ENCODE data around the gene ZBTB21.

ZBTB21 gene

DNA sequence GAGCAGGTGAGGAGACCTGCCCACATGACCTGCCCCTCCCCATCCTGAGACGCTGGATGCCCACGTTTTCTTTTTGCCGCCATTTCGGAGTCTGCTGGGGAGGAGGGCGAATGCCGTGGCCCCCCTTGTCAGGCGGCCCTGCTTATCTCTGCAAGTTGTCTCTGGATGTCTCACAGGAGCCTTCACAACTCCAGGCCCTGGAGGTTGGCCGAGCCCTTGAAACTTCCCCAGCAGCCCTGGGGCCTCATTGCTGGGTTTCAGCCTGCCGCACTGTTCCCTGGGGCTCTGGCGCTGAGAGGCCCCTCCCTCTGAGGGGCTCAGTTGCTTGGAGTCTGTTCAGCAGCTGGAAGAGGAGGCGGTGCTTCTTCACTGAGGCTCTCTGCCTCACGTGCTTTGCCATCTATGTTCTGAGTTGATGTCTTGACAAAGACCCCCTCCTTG lies 29.8 kb upstream of the ZBTB21 start:
- DNase-seq (ENCODE audit: low read depth), result no peak

DNA sequence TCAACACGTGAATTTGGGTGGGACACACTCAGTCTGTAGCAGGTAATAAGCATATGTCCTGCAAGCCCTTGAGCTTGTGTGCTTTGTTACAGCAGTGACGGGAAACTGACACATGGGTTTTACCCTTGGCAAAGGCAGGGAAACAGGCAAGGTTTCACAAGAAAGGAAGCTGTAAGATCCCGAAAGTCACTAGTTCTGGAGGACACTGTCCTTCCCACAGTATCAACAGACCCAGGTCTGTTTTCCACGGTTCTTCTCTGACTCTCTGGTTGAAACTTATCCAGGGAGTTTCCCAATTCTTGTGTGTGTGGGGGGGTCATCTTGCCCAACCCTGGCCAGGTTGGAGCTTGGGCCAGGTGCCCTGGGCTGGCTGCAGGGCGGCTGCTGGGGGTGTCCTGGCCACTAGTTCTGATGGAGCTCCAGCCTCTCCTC lies 29.3 kb upstream of the ZBTB21 start:
- no peak for DNase-seq (ENCODE audit: low read depth)

DNA sequence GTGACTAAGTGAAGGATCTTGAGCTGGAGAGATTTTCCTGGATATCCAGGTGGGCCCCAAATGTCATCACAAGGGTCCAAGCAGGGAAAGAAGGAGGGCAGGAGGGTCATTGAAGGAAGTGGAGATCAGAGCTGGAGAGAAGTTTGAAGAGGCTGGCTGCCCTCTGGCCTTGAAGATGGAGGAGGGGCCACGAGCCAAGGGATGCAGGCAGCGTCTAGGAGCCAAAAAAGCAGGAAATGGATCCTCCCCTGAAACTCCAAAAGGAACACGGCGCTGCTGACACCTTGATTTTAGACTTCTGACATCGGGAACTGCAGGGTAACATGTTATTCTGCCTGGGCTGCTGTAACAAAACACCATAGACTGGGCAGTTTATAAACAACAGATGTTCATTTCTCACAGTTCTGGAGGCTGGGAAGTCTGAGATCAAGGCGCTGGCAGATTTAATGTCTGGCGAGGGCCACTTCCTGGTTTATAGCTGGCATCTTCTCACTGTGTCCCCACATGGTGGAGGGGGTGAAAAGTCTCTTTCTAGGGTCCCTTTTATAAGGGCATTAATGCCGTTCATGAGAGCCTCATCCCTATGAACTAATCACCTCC lies 28.8 kb upstream of the ZBTB21 start:
- no peak for DNase-seq (ENCODE audit: low read depth)

DNA sequence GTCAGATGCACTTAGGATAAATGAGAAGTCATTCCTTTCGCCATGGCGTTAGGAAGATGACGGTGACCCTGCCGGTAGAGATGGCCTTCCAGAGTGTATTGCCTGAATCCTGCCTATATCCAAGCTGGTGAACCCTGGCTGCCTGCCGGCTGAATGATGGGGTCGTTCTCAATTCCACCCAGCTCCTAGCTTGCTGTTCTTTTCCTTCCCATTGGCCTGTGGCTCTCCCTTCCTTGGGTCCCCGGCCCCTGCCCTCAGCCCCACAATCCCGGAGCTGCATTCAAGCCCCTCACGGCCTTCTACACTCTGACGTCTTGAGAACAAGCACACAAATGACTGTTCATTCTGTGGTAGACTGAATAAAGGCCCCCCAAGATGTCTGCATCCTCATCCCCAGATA lies 28.2 kb upstream of the ZBTB21 start:
- DNase-seq (ENCODE audit: low read depth), result no peak

DNA sequence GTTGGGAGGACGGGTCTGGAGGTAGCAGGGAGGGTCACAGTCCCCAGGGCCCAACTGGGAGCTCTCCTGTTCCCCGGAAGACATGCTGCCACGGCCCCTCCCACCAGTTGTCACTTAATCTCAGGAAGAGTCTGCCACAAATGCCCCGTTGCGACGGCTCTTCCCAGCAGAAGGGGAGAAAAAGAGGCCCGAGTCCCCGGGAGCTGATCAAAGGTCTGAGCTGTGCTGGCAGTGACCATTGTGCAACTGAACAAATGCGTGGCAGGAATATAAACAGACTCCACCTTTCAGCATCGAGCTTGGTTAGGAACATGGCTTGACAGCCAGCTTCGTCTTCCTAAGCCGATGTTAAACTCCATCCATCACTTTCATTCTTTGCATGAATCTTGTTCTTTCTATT lies 27.8 kb upstream of the ZBTB21 start:
- DNase-seq (ENCODE audit: low read depth), result no peak

DNA sequence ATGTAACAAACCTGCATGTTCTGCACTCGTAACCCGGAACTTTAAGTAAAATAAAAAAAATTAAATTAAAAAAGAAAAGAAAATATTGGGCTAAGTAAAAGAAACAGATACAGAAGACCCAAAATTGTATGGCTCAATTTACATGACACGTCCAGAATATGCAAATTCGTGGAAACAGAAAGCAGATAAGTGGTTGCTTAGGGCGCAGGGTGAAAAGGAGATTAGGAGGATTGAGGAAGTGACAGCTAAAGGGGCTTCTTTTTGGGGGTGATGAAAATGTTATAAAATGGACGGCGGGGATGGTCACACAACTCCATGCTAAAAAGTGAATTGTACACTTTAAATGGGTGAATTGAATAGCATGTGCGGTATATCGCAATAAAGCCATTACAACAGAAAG lies 27.4 kb upstream of the ZBTB21 start:
- no peak for DNase-seq (ENCODE audit: low read depth)

DNA sequence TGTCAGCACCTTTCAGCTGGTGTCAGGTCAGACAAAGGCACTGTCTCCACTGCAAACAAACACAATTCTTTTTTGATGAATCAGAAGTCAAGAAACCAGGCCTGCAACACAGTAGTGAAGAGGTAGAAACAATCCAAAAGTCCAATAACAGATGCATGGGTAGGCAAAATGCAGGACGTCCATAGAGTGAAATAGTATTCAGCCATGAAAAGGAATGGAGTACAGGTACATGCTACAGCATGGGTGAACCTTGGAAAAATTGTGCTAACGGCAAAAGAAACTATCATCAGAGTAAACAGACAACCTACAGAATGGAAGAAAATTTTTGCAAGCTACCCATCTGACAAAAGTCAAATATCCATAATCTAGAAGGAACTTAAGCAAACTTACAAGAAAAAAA lies 26.2 kb upstream of the ZBTB21 start:
- no peak for DNase-seq (ENCODE audit: low read depth)

DNA sequence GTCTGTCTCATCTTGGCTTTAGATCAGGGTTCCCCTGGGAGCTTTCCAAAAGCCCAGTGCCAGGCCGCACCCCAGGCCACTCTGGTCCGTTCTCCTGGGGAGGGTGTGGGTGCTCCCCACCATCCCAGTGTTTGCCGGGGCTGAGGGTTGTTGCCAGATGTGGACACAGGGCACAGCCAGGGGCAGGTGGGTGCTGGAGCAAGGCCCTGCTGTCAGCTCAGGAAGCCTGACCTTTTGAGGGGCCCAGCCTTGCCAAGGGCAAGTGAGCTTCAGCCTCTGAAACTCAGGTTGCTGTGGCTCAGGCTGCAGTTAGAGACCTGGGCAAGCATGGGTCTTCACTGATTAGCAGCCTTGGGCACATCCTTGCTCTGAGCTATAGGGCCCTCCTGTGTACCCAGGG lies 22.8 kb upstream of the ZBTB21 start:
- no peak for DNase-seq (ENCODE audit: low read depth)

DNA sequence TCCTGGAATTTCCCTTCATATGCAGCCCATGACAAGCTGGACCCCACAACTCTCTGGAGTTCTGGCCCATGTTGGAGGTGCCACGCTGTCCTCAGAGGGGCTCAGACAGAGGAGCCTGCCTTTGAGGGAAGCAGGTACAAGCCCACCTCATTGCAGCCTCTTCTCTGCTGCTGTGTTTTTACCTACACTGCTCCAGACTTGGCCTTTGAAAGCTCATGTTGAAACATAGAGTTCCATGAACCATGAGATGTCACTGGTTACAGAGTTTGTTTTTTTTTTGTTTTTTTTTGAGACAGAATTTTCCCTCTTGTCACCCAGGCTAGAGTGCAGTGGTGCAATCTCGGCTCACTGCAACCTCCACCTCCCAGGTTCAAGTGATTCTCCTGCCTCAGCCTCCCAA lies 22.1 kb upstream of the ZBTB21 start:
- no peak for DNase-seq (ENCODE audit: low read depth)

DNA sequence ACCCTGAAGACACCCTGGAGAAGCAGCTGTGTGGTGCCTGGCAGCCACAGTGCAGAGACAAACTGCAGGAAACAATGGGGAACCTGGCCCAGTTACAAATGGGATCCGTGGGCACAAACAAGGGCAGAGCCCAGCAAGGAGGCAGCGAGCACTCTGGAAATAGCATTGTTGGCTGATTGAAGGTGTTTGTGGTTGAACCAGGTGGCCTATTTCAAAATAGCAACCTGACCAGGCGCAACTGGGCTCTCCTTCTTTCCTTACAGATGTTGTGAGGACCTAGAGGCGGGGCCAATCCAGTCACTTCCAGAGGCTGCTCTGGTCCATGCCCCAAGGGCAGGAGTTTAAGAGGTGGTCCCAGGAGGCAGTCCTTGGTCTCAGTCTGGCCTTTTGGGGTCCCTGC lies 21.7 kb upstream of the ZBTB21 start:
- no peak for DNase-seq (ENCODE audit: low read depth)

DNA sequence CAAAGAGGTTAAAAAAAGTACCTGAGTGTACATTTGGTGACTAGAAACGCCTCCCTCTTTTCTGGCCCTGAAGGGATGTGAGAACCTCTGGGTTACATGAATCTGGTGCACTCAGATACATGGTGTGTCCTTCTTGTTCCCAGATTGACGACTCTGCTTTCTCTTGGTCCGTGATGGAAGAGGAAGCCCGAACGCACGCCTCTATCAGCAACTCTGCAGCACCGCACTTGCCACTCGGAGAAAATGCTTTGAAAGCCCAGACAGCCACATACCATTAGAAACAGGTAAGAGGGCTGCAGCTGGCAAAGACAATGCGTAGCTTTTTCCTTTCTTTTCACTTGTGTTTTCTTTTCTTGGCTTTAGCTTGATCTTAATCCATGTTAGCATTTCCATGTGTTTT lies 21.1 kb upstream of the ZBTB21 start:
- DNase-seq (ENCODE audit: low read depth), result no peak

DNA sequence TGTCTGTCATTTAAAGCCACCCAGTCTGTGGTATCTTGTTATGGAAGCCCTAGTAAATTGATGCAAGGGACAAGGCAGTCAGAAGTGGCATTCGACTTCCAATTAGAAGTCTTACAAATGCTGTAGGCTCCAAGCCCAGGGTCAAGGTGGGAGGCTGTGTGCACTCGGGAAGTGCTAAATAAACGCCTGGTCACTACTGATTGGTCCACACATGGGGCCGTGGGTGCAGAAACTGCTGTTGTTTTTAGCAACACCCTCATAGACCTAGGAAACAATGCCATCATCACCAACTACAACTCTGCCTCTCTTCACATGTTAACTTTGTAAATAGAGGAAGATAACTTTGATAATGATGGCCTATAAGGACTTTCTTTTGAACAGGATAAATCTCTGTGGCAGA lies 20.2 kb upstream of the ZBTB21 start:
- no peak for DNase-seq (ENCODE audit: low read depth)

DNA sequence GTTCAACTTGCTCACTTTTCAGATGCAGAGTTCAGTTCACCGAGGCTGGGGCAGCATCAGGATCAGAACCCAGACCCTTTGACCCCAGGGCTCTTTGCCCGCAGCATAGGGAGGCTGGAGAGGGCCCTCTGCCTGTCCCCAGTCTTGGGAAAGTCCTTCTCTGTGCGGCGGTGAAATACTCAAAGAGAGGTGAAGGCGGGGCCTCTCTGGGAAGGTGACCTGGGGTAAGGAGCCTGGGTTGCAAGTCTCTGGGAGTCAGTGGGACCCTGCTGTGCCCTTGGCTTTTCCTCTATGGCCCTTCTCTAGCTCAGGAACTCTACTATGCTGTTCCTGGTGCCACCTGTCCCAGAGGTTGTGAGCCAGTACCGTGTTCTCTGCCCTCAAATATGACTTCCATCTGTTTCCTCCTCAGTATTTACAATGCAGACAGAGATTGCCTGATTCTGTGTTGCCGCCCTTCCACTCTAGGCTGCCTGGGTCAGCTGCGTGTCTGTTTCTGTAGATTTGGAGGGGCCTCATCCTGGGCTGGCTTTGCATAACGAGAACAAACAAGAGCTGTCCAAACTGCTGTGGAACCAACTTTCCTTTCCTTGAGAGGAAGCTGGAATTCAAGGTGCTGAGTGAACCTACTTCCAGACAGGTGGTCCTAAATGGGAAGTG lies 18.7 kb upstream of the ZBTB21 start:
- DNase-seq (ENCODE audit: low read depth), result no peak

DNA sequence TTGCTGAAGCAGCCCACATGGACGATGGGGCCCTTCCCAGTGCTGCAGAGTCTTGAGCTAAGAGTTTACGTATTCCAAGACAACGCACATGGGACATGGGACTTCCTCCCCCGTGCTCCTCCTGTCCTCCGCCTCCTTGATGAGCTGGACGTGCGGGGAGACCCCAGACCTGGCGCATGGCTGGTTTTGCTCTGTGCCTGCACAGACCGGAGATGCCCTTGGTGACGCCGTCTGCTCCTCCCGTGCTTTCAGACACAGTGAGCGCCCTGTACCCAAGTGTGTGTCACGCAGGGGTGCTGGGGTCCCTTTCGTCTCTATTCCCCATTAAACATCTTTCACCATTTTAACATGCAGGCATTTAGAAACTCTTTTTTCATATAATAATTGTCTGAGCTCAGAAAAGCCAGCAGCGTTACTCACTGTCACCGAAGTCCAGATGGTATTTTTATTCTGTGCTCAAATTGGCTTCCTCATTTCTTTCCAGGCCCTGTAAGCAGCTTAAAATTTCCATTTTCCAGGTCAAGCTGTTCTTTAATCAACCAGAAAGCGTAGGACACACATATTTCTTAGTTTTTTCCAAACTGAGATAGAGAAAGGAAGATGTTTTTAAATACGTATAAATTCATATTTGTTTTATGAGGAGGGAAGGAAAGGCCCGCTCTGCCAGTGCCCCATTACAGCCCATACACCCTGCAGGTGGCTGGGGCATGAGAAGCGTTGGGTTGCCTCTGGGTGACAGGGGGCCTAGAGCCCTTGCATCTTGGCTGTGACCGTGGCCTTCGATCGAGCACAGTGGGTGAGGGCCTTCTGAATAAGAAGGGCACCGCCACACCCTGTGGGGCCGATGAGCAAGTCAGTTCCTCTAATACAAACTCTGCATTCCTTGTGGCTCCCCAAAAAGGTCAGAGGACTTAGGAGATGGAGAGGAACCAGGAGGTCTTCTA lies 17.9 kb upstream of the ZBTB21 start:
- DNase-seq (ENCODE audit: low read depth), result no peak

DNA sequence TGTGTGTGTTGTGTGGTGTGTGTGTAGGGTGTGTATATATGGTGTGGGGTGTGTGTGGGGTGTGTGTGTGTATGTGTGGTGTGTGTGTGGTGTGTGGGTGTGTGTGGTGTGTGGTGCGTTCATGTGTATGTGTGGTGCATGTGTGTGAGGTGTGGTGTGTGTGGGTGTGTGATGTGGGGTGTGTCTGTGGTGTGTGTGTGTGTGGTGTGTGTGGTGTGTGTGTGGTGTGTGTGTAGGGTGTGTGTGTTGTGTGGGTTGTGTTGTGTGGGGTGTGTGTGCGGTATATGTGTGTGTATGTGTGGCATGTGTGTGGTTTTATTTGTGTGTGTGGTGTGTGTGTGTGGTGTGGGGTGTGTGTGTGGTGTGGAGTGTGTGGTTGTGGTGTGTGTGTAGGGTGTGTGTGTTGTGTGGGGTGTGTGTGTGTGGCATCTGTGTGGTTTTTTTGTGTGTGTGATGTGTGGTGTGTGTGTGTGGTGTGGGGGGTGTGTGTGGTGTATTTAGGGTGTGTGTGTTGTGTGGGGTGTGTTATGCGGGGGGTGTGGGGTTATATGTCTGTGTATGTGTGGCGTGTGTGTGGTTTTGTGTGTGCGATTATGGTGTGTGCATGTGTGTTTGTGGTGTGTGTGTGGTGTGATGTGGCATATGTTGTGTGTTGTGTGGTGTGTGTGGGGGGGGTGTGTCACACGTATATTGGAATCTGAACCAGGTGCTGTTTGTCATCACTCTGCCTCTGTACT lies 17.1 kb upstream of the ZBTB21 start:
- DNase-seq (ENCODE audit: low read depth), result no peak

DNA sequence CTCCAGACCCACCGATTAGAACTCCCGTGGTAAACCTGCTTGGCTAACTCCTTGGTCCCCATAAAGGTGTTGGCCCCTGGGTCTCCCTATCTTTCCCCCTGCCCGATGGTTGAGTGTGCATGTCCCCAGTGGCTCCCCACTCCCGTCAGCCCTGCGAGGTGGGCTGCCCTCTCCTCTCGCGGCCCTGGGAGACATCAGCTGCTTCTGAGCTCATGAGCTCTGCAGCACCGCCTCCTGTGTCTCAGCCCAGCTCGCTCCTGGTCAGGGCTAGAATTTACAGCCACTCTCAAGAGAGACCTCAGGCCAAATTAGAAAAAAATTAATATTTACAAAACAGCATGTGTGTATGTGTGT lies 15.9 kb upstream of the ZBTB21 start:
- DNase-seq (ENCODE audit: low read depth), result no peak

DNA sequence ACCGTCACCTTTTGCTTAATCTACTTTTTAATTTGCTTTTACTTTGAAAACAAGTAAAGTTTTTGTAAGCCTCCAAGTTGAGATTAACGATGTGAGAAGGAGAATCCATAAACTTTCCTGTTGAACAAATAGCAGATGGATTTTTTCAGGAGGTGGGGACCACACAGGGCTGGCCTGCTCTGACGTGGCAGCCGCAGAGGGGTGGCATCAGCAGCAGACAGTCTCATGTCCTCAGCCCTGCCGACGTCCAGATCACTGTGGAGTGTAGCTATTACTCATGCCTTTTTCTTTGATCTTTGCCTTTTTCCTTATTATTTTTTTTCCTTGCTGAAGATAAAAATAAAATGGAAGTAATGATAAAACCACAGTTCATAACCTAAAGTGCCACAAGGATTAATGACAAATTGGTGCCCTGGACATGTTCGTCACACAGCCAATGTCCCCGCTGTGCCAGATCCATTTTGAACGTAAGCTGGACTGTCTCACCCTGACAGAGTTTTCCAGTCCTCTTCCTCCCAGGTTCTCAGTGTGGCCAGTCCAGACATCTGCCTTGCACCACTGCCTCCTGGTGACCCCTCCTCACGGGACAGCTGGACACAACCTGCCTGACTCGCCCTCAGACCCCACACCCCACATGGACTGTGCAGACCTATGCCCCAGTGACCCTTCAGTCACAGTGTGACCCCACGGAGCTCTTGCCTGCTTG lies 15.4 kb upstream of the ZBTB21 start:
- DNase-seq (ENCODE audit: low read depth), result no peak

DNA sequence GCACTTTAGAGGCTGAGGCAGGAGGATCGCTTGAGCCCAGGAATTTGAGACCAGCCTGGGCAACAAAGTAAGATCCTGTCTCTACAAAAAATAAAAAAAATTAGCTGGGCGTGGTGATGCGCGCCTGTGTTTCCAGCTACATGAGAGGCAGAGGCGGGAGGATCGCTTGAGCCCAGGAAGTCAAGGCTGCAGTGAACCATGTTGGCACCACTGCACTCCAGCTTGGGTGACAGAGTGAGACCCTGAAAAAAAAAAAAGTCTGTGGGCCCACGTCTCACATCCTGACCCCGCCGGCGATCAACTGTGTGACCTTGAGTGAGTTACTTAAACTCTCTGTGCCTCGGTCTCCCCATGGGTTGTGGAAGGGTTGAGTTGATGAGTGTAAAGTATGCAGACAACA lies 12.7 kb upstream of the ZBTB21 start:
- DNase-seq (ENCODE audit: low read depth), result no peak

DNA sequence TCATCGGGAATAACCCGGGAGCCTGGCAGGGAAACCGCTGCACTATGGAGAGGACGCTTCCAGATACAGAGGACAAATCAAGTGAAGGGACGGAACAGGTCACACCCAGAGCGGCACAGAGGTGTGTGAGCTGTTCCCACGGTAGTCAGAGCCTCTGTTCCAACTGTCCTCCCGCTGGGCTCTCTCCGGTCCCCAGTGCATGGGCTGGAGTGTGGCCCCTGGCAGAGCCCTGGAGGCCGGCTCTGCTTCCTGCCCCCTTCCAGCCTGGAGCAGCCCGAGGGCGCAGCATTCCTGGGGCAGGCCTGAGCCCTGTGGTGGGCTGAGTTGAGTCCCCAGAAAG lies 11.9 kb upstream of the ZBTB21 start:
- DNase-seq (ENCODE audit: low read depth), result no peak

DNA sequence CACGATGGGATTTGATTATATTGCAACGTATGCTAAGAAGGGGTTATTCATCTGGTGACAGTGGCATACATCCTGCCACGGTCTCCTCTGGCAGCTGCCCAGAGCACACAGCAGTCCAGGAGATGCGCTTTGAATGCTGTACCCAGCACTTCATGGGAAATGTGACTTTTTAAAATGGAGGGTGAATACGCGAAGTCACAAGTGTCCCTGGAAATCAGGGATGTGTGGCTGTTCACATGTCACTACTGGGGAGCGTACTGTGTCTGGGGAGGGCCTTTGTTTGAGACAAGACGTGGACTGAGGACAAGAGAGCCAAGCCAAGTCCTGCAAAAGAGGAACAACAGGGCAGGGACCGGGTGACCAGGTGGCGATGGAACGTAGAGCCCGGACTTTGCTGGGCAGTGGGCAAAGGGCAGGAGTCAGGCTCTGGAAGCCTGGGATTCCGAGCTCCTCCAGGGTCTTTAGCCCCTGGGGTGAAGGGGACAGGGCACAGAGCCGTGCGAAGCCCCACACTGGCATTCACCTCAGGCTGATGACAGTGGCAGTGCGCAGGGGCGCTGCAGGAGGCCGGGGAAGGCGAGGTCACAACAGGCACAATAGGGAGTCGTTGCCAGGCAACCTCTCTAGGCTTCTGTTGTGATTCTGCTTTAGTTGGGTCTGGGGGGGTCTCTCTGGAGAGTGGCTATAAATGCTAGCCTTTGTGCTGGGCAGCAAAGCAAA lies 11.4 kb upstream of the ZBTB21 start:
- DNase-seq (ENCODE audit: low read depth), result no peak

DNA sequence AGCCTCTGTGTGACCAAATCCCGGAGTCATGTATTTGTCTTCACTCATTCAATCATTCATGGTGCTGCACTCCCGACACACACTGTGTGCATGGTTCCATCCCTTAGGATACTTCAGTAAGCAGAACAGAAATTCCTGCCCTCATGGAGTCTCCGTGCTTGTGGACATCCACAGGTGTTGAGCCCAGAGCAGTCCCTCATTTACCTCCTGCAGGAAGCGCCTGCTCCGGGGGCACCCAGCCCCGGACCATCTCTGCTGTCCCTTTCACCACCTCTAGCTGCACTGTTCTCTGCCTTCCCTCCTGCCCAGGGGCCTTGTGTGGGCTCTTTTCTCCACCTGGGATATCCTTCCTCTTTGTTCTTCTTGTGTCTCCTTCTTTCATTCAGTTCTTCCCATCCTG lies 9.5 kb upstream of the ZBTB21 start:
- no peak for DNase-seq (ENCODE audit: low read depth)
